ENCODE results near the gene DPM2.

Gene DPM2

DNA sequence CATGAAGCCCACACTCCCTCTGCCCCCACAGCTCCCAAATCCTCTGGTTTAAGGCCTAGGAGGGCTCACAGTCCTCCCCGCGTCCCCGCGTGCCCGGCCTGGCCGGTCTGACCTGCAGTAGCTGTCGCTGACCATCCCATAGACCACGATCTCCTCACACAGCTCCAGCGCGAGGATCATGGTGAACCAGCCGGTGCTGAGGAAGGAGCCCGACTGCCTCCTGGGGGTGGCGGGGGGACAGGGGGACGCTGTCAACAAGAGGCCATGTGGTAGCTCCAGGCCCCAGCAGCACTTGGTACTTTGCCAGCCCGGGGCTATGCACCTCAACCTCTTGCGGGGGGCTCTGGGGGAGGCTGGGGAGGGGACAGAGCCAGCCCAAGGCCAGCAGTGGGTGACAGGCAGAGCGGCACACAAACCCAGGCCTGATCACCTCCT lies 27.8 kb downstream of the DPM2 start:
- TF ChIP-seq CTCF (IDR thresholded peaks at IDR 0.05; ENCODE audit: borderline replicate concordance, control extremely low read depth, extremely low read depth, insufficient read depth, missing control alignments) = no peak
- no peak for DNase-seq (ENCODE audit: low spot score)
- in situ Hi-C loops (cut with MboI; ENCODE audit: low sequenced_read_pairs, unreplicated experiment) = no loop called here

DNA sequence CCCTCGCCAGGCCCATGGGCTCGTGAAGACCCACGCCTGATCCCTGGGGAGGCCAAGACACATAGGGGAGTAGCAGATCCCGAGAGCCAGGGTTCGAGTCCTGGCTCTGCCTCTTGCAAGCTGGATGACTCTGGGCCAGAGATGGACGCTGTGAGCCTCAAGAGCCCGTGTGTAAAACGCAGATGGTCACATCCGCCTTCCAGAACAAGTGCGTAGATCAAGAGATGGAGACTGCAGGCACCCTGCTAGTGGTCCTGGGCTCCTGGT lies 29.1 kb downstream of the DPM2 start:
- in situ Hi-C loops (cut with MboI; ENCODE audit: low sequenced_read_pairs, unreplicated experiment) = no loop called here
- no peak for TF ChIP-seq CTCF (IDR thresholded peaks at IDR 0.05; ENCODE audit: borderline replicate concordance, control extremely low read depth, extremely low read depth, insufficient read depth, missing control alignments)
- DNase-seq (ENCODE audit: low spot score) = no peak

DNA sequence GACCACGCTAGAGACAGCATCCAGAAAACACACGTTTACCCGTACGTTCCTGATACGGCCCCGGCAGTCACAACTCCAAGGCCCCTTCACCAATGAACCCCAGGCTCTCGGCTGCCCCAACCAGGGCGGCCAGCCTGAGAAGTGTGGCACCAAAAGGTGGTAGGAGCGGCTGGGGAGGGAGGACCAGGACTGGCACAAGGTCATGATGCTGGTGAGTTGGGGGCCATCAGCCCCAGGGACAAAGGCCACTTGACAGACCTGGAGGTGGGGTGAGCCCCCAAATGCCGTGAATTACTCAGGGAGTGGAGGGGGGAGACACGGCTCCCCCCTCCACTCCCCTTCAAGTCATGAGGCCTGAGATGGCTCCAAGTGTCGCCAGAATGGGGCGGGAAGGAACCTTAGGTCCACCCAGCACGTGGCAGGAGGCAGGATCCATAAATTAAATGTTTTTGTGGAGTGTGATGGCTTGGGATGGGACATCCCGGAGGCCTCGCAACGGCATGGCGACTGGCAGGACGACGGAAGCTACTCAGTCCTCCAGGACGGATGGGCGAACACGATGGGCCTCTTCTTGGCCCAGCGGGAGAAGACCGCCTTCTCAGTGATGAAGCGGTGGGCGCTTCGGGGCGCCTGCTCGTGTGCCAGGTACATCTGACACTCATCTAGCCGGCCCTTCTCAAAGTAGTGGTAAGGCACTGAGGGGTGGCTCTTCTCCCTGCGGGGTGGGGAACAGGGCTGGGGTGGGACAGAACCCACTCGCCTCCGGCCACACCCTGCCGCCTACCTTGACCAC lies 29.6 kb downstream of the DPM2 start:
- in situ Hi-C loops (cut with MboI; ENCODE audit: low sequenced_read_pairs, unreplicated experiment) = no loop called here
- no peak for TF ChIP-seq CTCF (IDR thresholded peaks at IDR 0.05; ENCODE audit: borderline replicate concordance, control extremely low read depth, extremely low read depth, insufficient read depth, missing control alignments)
- DNase-seq (ENCODE audit: low spot score) = no peak

DNA sequence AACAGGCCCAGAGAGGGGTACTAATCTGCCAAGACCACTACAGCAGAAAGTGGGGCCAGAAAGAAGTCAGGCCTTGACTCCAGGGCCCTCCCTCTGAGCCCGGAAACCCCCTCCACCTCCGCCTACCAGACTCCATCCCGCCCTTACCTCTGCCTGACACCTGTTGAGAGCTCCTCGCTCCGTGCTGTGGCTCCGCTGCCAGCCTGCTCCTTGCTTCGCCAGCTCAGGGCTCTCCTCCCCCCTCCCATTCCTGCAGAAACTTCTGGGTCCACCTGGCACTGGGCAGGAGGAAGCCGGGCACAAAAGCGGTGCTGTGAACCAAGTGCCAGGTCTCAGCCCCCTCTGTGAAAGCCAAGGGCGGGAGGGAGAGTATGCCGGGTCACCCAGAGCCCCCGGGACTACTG lies 31.9 kb downstream of the DPM2 start:
- in situ Hi-C loops (cut with MboI; ENCODE audit: low sequenced_read_pairs, unreplicated experiment) = no loop called here
- no peak for TF ChIP-seq CTCF (IDR thresholded peaks at IDR 0.05; ENCODE audit: borderline replicate concordance, control extremely low read depth, extremely low read depth, insufficient read depth, missing control alignments)

DNA sequence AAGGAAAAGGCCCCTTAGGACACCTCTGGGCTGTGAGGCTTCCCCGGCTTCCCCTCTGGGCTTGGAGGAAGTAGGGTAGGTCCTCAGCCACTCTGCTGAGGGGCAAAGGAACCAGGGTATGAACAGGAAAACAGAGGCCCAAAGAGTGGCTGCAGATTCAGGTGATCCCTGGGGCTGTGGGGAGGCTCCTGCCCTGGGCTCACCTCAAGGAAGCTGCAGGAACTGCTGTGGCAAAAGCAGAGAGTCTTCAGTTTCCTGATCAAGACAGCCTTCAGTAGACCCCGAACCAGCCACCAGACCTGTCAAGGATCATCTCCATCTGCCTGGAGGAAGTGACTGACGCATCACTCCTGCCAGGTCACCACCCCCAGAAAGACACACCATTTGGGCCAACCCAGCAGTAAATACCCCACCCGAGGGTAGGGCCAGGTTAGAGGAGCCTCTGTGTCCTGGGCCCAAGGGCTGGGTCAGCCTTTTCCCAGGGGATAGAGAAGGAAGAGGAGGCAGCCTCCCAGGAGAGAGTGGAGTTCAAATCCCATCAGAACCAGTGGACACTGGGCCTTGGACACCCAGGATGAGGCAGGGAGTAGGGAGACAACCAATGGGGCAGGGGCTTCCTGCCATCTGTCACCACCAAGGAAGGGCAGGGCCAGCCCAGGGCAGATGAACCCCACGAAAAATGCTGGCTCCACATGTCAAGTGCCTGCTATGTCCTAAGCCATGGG lies 32.5 kb downstream of the DPM2 start:
- peak; percentile 55 for DNase-seq (ENCODE audit: low spot score)
- no peak for TF ChIP-seq CTCF (IDR thresholded peaks at IDR 0.05; ENCODE audit: borderline replicate concordance, control extremely low read depth, extremely low read depth, insufficient read depth, missing control alignments)
- in situ Hi-C loops (cut with MboI; ENCODE audit: low sequenced_read_pairs, unreplicated experiment) = no loop called here

More for the DNA sequence above, 31.9 kb downstream of the DPM2 start:
- DNase-seq (ENCODE audit: low spot score) = peak; percentile 75

DNA sequence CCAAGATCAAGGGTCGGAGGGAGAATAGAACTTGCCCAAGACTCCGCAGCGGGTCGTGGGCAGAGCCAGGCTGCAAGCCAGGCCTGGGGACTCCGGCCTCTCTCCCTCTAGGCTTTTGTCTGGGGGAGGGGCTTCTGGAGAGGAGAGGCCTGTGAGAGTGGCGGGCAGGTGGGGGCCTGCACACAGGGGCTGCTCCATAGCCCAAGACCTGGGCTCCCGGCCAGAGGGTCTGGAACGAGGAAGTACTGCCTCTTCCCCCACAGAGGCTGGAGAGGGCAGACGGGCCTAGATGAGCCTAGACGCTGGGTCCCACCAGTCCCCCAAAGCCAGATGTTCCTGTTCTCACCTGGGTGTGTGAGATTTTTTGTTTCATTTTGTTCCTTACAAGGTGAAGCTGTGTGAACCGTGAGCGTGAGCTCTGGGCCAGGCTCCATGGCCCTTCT lies 33.1 kb downstream of the DPM2 start:
- TF ChIP-seq CTCF (IDR thresholded peaks at IDR 0.05; ENCODE audit: borderline replicate concordance, control extremely low read depth, extremely low read depth, insufficient read depth, missing control alignments) = no peak
- DNase-seq (ENCODE audit: low spot score) = peak; percentile 36
- in situ Hi-C loops (cut with MboI; ENCODE audit: low sequenced_read_pairs, unreplicated experiment) = no loop called here

All from GM13976 (cell line).